Natural killer cell (primary cell): ENCODE data around the gene GOLGA3. TPM values are rescaled to one million over a fixed set of nuclear protein-coding genes. Genes with fewer than 3 reads are reported as not detected.
"Not testable (repeated sequence)": the region's sequence is repeated elsewhere in the genome, so short reads cannot be mapped to it uniquely, and the experiment has no call there.

Experiments used
- ATAC-seq, 3 donors: fragments of 150-1000 bp in 2 of 3; fragments of 200-7000 bp in 1 of 3; cut with Tn5 transposase; 1 replicate in 1 of 3; 2 replicates in 2 of 3; pipeline ENCODE4 v1.10.0; 2021; ENCODE audit warnings: mild to moderate bottlenecking in 2 of 3, moderate library complexity in 2 of 3
- DNase-seq, 2 donors: peaks; one replicate each; pipeline versions ENCODE4 v3.0.0 to v3.0.0-alpha.2; 2013 to 2021; ENCODE audit warnings: mixed read lengths in 1 of 2
- H3K27ac ChIP-seq: one replicate; pipeline ENCODE4 v1.5.1; 2013; ENCODE audit warnings: mild to moderate bottlenecking, low read length
- H3K27me3 ChIP-seq: one replicate; pipeline ENCODE4 v1.6.1; 2013; ENCODE audit warnings: low read length; ENCODE audit not compliant: control insufficient read depth, insufficient read depth
- H3K36me3 ChIP-seq: one replicate; pipeline ENCODE4 v1.6.1; 2013; ENCODE audit warnings: low read length; ENCODE audit not compliant: control insufficient read depth, insufficient read depth
- H3K4me1 ChIP-seq: one replicate; pipeline ENCODE4 v1.6.1; 2013; ENCODE audit warnings: low read length; ENCODE audit not compliant: control insufficient read depth, insufficient read depth
- H3K4me3 ChIP-seq: one replicate; pipeline ENCODE4 v1.5.1; 2013; ENCODE audit warnings: low read length
- H3K9me3 ChIP-seq: one replicate; pipeline ENCODE4 v1.6.1; 2013; ENCODE audit warnings: low read length; ENCODE audit not compliant: control insufficient read depth, insufficient read depth
- H3K27ac Mint-ChIP-seq, 2 donors: one replicate each; pipeline ENCODE4 v1.8.0; 2022; ENCODE audit warnings: mild to moderate bottlenecking in 2 of 2, mixed read lengths in 2 of 2, moderate library complexity in 1 of 2
- H3K27me3 Mint-ChIP-seq, 2 donors: one replicate each; pipeline ENCODE4 v1.8.0; 2022; ENCODE audit warnings: low read depth in 2 of 2, mixed read lengths in 2 of 2
- H3K36me3 Mint-ChIP-seq: one replicate; pipeline ENCODE4 v1.8.0; 2022; ENCODE audit warnings: mixed read lengths
- H3K4me1 Mint-ChIP-seq, 2 donors: one replicate each; pipeline ENCODE4 v1.8.0; 2022; ENCODE audit warnings: mixed read lengths in 2 of 2
- H3K4me3 Mint-ChIP-seq: one replicate; pipeline ENCODE4 v1.8.0; 2022; ENCODE audit warnings: mild to moderate bottlenecking, moderate library complexity, mixed read lengths
- H3K9me3 Mint-ChIP-seq, 2 donors: one replicate each; pipeline ENCODE4 v1.8.0; 2022; ENCODE audit warnings: mixed read lengths in 2 of 2
- CTCF ChIP-seq: fragments of 200-600 bp; IDR thresholded peaks from one replicate; pipeline ENCODE4 v1.8.0; 2022; ENCODE audit warnings: antibody characterized with exemption
- WGBS: methylation state at CpG from one replicate; pipeline ENCODE4 v1.1.7; 2013; ENCODE audit warnings: missing lambda C conversion rate; ENCODE audit not compliant: insufficient coverage; 5-methylcytosine and 5-hydroxymethylcytosine counted together
- intact Hi-C: fragments of 100-400 bp; cut with micrococcal nuclease; formaldehyde crosslinking; loops from one replicate; pipeline ENCODE4 v1.14.2; 2022
- total RNA-seq, 4 donors: library from RNA; stranded (reverse); fragments of 120-200 nt in 1 of 4; gene quantifications; one replicate each; pipeline versions ENCODE4 v1.2.3 to v1.2.4, GENCODE V29; 2013 to 2022

GOLGA3 gene
- total RNA-seq, 3 donors from 2014 or later (not counting 1 experiment from before 2014, with no cell fraction given), result 39.1 to 54.3 (median 50.9) TPM

DNA sequence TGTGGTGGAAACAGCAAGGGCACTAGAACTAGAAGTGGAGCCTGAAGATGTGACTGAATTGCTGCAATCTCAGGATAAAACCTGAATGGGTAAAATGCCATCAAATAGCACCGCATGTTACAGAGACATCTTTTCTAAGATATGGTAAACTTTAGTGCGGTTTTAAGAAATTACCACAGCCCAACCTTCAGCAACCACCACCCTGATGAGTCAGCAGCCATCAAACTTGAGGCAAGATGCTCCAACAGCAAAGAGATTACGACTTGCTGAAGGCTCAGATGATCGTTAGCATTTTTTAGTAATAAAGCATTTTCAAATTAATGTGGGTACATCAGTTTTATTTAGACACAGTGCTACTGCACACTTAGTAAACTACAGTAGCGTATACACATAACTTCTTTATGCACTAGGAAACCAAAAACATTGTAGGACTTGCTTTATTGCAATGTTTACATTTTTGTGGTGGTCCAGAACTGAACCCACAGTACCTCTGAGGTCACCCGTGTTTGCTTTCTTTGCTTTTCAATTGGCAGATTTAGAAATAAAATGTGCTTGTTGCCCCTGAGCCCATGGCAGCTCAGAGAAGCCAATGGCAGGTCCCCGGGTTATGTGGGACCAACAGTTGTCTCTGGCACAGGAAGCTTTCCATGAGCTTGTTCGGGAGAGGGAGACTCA lies 15.9 kb downstream of the GOLGA3 start:
- H3K9me3 ChIP-seq, result no peaks in the 10 kb centered on the region
- Mint-ChIP-seq H3K4me1 (peaks cover 11 to 12% of the 10 kb centered on the region in 2 donors), H3K27ac (no peak overlapping the region), H3K4me3 (no peak overlapping the region), H3K27me3 (no peaks in the 10 kb centered on the region), H3K36me3 (peaks cover 6% of the 10 kb centered on the region), H3K9me3 (no peaks in the 10 kb centered on the region)
- no peaks in the 10 kb centered on the region for H3K27me3 ChIP-seq
- no peak overlapping the region for H3K27ac ChIP-seq
- H3K36me3 ChIP-seq, result peaks cover 48% of the 10 kb centered on the region
- H3K4me1 ChIP-seq, result peaks cover 6% of the 10 kb centered on the region
- 77% methylated on average over 7 of the region's 8 CpGs for WGBS
- ATAC-seq (peak; percentile 37 to 46 (median 46)), DNase-seq (peak in 1 of 2 donors; percentile 50)
- intact Hi-C loops, result loop anchor here (10.0 kb wide), 1 partner anchor 48 kb away; the partner anchor contains the start of gene ANKLE2
- no peak overlapping the region for H3K4me3 ChIP-seq
- TF ChIP-seq CTCF, result no peak

GRCh38 chr12:132809391-132809790 lies 19.3 kb downstream of the GOLGA3 start:
- ATAC-seq, H3K4me3 ChIP-seq, H3K36me3 Mint-ChIP-seq, H3K9me3 Mint-ChIP-seq, H3K27me3 ChIP-seq, H3K4me1 ChIP-seq, H3K9me3 ChIP-seq, intact Hi-C loops, H3K27ac ChIP-seq, H3K27me3 Mint-ChIP-seq, H3K27ac Mint-ChIP-seq, H3K4me3 Mint-ChIP-seq: not testable (repeated sequence)
- DNase-seq, result peak in 1 of 2 donors; percentile 35
- peaks cover 53% of the 10 kb centered on the region for H3K36me3 ChIP-seq
- peaks cover 12 to 17% of the 10 kb centered on the region in 2 donors for H3K4me1 Mint-ChIP-seq
- peak; percentile 16 for TF ChIP-seq CTCF
- WGBS, result 68% methylated on average over 8 of the region's 13 CpGs

- no peak for TF ChIP-seq CTCF
- no peak overlapping the region for H3K4me3 Mint-ChIP-seq
- Histone ChIP-seq H3K27me3 (no peaks in the 10 kb centered on the region), H3K36me3 (peaks cover 57% of the 10 kb centered on the region), H3K4me3 (no peak overlapping the region), H3K4me1 (no peaks in the 10 kb centered on the region), H3K9me3 (no peaks in the 10 kb centered on the region), H3K27ac (no peak overlapping the region)
- intact Hi-C loops, result no loop called here
- no peak for ATAC-seq
- H3K4me1 Mint-ChIP-seq, result peaks cover 5 to 15% of the 10 kb centered on the region in 2 donors
- 97% methylated on average over 21 of the region's 25 CpGs for WGBS
- no peak for DNase-seq
- peaks cover 6% of the 10 kb centered on the region for H3K36me3 Mint-ChIP-seq
- H3K9me3 Mint-ChIP-seq, result no peaks in the 10 kb centered on the region
- no peaks in the 10 kb centered on the region for H3K27me3 Mint-ChIP-seq
- no peak overlapping the region for H3K27ac Mint-ChIP-seq
These were observed 21.2 kb downstream of the GOLGA3 start for GRCh38 chr12:132807295-132808092.
